H54 (cell line): ENCODE data around the gene SURF4.

Experiments used
- DNase-seq: peaks from one replicate; pipeline ENCODE4 v3.0.0; 2011; ENCODE audit warnings: low spot score, mixed read lengths; ENCODE audit not compliant: insufficient read length
- FAIRE-seq: peaks from 3 replicates; lab custom pipeline; 2011; peaks lifted over from hg19 to GRCh38; lab: Jason Lieb, UNC
- POLR2A ChIP-seq: IDR thresholded peaks from 2 replicates; pipeline ENCODE4 v1.6.1; 2011; ENCODE audit warnings: low read depth, mild to moderate bottlenecking, low read length

SURF4 gene

DNA sequence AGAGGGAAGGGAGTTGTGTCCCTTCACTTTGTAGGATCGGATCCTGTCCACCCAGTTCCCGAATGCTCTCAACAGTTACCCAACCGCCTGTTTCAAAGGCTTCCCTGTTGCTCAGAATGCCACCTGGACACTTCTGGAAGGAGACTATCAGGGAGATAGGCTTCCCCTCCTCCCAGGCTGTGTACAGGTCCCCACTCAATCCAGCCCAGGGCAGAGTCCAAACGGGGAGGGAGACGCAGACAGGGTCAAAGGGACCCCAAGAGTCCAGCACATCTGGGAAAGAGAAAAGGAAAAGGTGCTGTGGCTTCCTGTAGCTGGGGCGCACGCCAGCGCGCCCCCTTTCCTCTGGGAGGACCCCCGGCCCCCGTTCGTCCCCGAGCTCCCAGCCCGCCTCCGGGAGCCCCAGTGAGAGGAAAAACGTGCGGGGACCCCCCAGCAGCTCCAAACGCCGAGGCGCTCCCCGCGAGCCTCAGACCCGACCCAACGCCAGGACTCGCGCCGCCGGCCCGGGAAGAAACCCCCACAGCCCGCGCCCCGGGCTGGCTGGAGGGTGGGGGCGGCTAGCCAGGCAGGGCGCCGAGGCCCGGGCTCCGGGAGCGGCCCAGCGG is 640 bp downstream of the SURF4 start:
- TF ChIP-seq POLR2A = no peak
- FAIRE-seq (no peak), DNase-seq (no peak)

DNA sequence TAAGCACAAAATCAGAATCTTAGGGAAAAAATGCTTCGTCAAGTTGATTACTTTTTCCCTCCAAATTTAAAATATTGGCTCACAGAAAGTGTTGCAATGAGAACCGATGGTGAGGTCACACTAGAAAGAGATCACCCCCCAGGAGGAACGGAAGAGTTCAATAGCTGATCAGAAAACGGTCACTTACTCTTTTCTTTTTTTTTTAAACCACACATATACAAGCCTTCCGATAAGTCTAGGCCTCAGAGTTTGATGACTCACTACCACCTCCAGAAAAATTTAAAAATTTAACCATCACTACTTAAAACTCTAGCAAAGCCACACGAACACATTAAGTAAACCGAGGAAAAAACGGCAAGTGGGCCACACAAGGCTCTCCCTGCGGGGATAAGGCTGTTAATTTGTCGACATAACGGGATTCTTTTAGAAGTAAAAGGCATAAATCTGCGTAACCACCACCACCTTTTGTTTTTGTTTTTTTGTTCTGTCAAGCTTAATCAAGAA is 1.2 kb downstream of the SURF4 start:
- DNase-seq (no peak), FAIRE-seq (no peak)
- no peak for TF ChIP-seq POLR2A

DNA sequence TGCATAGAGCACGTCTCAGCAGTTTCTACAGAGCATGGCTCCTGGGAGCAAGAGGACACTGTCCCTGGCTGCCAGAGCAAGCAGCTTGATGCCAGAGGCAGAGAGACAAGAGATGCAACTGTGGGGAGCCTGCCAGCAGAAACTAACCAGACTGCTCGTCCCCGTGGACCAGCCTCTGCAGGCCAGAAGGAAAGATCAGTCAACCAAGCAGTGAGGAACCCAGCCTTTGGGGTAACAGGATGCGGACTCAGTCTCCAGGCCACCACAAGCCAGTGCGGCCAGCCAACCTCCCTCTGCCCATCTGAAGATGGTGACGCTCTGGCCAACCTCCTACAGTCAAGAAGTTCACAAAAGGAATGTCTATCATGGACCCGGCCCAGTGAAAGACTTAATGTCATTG is 3.7 kb downstream of the SURF4 start:
- DNase-seq (no peak), FAIRE-seq (no peak)
- no peak for TF ChIP-seq POLR2A

DNA sequence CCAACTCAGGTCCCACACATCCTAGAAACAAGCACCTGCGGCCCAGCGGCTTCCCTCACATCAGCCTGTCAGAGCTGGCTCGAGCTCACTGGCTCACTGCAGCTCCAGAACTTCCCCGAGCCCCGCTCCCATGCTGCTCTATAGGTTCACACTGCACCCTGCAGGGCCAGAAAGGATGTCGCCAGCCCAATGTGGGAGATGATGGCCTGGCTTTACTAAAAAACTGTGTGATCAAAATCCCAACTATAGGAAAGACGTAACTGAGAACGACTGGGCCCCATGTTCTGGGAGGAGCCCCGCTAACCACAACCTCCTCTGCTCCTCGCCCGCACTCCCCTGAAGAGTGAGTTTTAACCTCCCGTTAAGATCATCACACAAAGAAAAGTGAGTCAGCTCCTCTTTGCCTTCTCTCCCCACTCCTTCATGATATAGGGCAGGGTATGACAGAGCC is 4.6 kb downstream of the SURF4 start:
- TF ChIP-seq POLR2A = no peak
- no peak for DNase-seq
- FAIRE-seq = no peak

DNA sequence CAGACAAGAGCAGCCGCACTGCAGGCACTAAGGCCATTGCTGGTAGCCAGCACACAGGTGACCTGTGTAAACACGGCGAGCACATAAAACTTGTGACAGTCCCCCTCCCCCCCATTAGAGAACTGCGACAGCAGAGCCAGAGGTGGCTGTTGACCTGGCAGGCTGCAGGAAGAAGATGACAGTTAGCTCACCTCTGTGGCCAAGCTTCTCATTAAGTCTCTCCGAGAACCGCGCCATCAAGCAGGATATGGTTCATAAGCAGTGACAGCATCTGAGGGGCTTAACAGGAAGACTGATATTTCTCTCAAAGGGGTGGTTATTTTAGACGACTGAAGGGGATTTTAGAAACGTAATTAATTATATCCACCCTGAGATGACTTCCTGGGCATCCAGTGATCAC is 5.2 kb downstream of the SURF4 start:
- DNase-seq = no peak
- FAIRE-seq = no peak
- no peak for TF ChIP-seq POLR2A

DNA sequence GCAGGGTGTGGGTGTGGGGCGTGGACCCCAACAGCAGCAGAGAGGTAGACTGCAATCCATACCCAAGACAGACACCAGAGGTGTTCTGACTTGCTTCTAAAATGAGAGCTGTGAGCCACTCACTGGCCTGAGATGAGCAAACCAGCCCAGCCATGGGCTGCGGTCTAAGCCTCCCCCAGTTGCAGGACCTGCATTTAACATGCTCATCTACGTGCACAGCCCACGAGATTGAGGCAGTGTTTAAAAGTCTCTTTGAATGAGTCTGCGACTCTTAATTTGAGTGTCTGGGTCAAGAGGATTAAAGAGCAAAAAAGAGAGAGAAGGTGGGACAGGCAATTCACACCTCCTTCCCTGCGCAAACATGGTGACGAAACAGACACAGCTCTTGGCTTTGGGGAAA is 5.9 kb downstream of the SURF4 start:
- FAIRE-seq = no peak
- DNase-seq = no peak

DNA sequence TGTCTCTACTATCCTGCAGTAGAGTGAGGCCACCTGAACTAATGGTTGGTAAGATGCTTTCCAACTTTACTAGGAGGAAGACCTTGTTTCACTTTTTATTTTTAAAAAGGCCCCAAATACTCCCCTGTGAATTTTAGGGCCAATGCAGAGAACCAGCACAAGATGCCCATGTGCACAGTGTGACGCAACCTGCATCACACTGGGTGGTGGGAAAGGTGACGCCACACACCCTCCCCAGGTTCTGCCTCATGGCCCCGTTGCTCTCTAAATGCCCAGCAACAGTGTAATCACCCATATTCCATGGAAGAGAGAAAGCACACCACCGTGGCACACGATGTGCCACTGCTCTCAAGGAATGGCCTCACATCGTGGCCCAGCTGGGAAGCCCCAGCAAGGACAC is 6.4 kb downstream of the SURF4 start:
- TF ChIP-seq POLR2A = no peak
- no peak for FAIRE-seq

More for the DNA sequence above, 5.9 kb downstream of the SURF4 start:
- no peak for TF ChIP-seq POLR2A

DNA sequence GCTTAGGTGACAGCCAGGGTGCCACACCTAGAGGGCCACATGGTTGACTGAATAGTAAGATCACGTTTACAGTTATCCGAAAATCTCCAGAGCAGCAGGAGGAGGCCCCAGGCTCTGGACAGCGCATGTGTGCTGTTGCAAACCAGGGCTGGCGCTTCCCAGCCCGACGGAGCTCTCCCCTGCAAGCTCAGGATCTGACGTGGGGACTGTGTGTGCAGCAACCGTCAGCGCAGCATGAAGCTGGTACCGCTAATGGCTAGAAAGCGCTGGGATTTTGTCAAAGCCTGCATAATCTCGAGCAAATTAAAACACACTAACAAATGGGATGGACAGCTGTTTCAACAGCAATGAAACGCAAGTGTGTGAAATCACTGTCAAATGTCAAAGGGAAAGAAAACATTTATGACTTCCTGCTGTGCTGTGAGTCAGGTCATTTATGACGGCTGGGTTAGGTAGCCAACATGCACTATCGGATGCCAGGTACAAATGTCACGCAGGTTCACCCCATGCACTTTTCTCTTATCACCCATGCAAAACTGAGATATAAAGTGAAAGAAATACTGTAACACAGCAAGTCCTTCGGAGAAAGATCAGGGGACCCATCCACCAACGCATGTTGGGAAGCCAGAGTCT is 7.5 kb downstream of the SURF4 start:
- no peak for DNase-seq
- FAIRE-seq = no peak
- TF ChIP-seq POLR2A = no peak

More for the DNA sequence above, 6.4 kb downstream of the SURF4 start:
- DNase-seq = no peak

DNA sequence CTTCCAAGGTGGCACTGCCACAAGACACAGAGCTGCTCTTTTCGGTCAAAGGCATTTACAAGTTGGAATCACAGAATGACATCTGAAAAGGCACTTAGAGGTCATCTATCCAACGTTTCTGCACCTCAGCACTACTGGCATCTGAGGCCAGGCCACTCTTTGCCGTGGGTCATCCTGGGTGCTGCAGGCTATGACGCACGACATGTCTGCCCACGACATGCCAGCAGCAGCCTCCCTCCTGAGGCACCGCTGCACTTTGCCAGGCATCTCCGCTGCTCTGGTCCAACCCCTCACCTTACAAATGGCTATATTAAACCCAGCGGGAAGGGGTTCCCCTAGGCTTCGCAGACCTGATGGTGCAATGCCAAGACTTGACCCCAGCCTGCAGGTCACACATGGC is 8.1 kb downstream of the SURF4 start:
- TF ChIP-seq POLR2A = no peak
- FAIRE-seq (no peak), DNase-seq (no peak)

DNA sequence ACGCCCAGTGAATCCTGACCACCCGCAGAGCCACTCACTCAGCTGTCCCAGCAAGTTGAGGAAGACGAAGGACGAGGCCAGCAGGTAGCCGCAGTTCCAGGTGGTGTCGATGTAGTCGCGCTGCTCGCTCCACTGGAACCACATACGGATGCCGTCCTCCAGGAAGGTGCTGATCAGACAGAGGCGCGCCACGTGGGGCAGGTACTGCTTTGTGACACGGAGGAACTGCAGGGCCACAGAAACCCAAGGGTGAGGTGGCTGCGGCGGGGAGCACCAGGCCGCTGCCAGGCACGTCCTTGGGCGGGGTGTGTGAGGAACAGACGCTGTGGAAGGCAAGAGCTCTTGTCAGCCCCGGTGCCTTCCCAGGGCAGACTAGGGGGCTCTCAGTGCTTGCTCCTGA is 8.6 kb downstream of the SURF4 start:
- no peak for FAIRE-seq
- DNase-seq = no peak
- TF ChIP-seq POLR2A = no peak

DNA sequence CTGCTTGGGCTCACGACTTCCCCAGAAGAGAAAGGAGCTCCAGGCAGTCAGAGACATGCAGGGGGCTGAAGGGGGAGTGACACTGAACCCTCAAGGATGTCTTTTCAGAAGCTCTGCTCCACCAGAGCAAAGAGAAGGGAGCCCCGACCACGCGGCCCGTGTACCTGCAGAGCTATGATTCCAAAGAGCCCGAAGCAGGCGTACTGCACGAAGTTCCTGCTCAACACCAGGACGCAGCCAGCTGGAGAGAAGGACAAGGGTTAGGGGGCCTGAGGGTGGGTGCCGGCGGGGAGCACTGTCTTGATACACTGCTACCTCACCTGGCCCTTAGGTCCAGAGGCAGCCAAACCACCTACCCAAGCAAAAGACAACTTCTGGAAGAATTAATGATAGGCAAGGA is 9.4 kb downstream of the SURF4 start:
- no peak for TF ChIP-seq POLR2A
- FAIRE-seq (no peak), DNase-seq (no peak)

DNA sequence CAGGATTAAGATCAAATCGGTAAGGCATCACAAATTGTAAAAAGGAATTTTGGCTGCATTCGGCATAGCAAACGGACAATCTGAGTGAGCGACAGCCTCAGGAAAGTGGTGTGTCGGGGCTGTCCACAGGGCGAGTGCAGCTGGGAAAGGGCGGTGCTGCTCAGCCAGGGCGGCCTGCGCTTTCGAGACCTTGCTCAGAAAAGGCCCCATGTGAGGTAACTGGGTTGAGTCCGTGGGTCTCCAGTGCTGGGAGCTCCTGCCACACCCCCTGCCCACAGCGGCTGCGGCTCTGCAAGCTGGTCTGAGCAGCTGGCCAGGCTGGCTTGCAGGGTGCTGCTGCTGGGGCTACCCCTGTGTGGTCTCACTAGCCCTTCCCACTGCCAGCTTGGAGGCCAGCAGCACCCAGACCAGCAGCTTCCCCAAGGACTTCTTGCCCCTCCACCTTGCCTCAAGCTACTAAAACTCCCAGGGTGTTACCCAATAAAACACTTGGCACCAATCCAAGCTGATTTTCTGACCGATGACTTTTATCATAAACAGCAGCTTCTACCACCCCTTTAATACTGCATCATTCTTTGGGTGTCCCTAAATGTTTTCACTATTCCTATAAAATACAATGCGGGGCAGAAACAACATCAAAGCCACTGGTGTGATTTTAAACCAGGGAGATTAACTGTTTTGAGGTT is 13.4 kb downstream of the SURF4 start:
- no peak for TF ChIP-seq POLR2A
- no peak for DNase-seq
- no peak for FAIRE-seq

DNA sequence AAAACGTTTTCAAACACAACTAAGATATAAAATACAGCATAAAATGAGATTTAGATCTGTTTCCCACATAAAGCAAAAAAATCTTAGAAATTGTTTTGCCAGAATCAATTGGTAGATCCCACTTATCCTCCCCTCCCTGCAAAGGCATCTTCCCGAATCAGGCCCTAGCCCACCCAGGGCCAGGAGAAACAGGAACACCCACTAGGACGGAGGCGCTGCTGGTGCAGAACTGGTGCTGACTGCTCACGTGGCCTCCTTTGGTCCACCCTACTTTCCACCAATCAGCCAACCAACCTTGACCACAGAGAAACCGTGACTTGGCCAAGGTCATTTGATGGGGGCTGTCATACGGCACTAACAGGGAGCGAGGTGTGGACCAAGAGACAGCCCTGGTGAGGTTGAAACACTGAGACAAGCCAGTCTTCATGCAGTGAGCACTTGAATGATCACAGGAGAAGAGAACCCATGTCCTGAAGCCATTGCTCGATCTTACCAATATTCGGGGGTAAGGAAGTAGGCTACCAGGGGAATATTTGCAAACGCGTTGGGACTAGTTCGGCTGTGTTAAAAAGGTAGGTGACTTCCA is 14.3 kb downstream of the SURF4 start:
- TF ChIP-seq POLR2A = no peak
- FAIRE-seq (no peak), DNase-seq (no peak)
